ENCODE measurements around the gene AMER3. TPM values are rescaled to one million over a fixed set of nuclear protein-coding genes. Genes with fewer than 3 reads are reported as not detected.
"Not testable (repeated sequence)": the region's sequence is repeated elsewhere in the genome, so short reads cannot be mapped to it uniquely, and the experiment has no call there.

The AMER3 gene, protein sequence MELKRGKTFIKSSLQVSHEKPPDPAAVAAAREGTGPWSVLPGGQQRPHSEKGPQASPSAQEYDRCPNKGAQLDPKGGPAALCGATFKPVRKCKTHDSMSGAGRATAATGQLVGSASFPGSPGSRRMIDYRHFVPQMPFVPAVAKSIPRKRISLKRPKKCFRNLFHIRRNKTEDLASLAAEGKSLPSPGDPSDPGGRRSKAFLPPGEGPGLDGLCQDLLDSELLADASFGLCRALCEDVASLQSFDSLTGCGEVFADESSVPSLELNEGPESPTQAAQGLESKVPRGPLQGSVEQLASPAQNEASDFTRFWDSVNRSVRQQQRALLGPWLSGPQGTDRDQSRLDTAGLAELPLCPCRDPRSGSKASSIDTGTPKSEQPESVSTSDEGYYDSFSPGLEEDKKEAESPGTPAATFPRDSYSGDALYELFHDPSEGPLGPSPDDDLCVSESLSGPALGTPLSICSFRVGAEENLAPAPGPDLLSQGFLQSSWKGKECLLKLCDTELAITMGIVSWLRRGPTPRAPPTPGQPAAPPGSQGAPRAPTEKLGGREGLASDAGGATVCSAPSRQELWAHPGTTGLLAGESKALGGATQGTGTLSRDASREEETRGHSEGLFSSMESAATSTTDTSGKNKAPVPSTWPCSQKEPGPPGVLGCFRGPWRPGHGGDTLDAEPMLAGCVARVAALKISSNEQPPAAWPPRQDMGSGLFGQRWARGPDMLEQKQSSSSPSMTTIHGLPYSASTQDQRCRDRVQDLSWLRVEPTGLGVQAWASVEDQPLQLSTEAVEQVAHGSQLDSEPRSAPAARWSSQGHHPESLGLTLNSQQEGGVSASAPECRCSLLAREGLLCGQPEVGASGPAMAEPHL
- not detected in 3 replicates for total RNA-seq
- long read RNA-seq = 0 reads

DNA sequence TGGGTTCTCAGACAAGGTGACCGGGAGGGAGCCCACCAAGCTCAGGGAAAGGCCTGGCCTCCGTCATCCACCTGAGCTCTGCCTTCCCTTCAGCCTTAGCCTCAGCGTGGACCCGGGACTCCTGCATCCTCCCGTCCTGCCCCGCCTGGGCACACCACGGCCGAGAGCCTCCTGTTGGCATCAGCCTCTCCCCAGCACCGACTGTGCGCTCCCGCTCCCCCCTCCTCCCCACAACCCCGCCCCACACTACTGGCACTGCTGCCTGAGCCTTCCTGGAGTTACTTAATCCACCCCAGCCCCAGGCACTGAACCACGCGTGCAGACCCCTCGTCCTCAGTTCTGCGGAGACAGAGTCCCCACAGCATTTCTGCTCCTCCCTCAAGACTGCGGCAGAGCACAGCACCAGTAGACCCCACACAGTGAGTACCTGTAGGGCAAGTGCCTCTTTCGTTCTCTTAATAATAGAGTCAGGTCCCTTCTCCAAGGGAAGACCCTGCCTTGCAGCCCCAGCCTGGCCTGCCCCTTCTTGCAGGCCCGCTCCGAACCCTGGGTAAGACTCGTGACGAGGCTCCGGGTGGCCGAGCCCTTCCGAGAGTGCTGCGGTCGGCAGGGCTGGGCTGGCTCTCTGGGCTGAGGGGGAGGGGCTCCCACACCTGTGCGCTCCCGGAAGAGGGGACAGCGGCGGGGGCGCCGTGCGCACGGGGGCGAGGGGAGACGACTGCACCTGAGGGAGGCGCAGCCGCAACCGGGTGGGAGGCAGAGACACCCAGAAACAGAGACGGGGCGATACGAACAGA is at the start of gene AMER3:
AMER3 (plus strand) TSS at position 285 of the 797 bp plus-strand sequence. CDS start 6,533 bp downstream, outside the sequence.
- no peak for DNase-seq (ENCODE audit: low spot score)
- H3K4me3 Mint-ChIP-seq (ENCODE audit: unreplicated experiment) = peak within 1 kb of the TSS; percentile 44
- peaks cover 47% of the 10 kb centered on the region for H3K27me3 Mint-ChIP-seq (ENCODE audit: low read depth)
- H3K27ac Mint-ChIP-seq (ENCODE audit: unreplicated experiment) = no peak within 1 kb of the TSS
- TF ChIP-seq, protein P1, sequence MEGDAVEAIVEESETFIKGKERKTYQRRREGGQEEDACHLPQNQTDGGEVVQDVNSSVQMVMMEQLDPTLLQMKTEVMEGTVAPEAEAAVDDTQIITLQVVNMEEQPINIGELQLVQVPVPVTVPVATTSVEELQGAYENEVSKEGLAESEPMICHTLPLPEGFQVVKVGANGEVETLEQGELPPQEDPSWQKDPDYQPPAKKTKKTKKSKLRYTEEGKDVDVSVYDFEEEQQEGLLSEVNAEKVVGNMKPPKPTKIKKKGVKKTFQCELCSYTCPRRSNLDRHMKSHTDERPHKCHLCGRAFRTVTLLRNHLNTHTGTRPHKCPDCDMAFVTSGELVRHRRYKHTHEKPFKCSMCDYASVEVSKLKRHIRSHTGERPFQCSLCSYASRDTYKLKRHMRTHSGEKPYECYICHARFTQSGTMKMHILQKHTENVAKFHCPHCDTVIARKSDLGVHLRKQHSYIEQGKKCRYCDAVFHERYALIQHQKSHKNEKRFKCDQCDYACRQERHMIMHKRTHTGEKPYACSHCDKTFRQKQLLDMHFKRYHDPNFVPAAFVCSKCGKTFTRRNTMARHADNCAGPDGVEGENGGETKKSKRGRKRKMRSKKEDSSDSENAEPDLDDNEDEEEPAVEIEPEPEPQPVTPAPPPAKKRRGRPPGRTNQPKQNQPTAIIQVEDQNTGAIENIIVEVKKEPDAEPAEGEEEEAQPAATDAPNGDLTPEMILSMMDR (IDR thresholded peaks at IDR 0.05) = no peak
- peaks cover 2% of the 10 kb centered on the region for H3K4me1 Mint-ChIP-seq (ENCODE audit: low read depth)
- no peaks in the 10 kb centered on the region for H3K36me3 Mint-ChIP-seq (ENCODE audit: low read depth)
- no peaks in the 10 kb centered on the region for H3K9me3 Mint-ChIP-seq (ENCODE audit: low read depth)

DNA sequence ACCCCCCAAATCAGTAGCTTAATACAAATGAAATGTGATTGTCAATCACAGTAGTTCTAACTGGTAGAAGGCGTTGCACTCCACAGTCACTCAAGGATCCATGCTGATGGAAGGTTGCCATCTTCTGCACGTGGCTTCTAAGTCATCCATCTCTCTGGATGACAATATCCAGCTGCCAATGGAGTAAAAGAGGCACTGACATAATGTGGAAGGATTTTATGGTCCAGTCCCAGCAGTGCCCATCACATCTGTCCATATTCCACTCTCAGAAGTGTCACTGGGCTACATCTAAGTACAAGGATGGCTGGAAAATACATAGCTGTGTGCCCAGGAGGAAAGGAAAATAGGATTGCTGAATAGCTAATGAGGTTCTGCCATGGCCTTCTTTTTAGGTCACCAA is 40.5 kb upstream of the AMER3 start:
- not testable (repeated sequence) for DNase-seq (ENCODE audit: low spot score); H3K9me3 Mint-ChIP-seq (ENCODE audit: low read depth); H3K36me3 Mint-ChIP-seq (ENCODE audit: low read depth); H3K27me3 Mint-ChIP-seq (ENCODE audit: low read depth); H3K4me1 Mint-ChIP-seq (ENCODE audit: low read depth); H3K4me3 Mint-ChIP-seq (ENCODE audit: unreplicated experiment); H3K27ac Mint-ChIP-seq (ENCODE audit: unreplicated experiment)

DNA sequence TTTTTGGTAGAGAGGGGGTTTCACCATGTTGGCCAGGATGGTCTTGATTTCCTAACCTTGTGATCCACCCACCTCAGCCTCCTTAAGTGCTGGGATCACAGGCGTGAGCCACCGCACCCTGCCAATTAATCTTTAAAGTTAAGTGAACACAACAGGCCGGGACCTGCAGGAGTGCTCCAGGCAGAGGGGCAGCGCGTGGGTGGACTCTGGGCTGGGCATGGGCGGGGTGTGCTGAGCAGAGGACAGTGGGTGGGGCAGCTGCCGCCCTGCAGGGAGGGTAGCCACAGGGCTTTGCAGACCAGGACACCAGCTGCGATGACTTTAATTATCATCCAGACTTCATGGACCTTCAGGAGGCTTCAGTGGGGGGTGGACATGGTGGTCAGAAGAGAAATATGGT is 35.3 kb upstream of the AMER3 start:
- H3K4me1 Mint-ChIP-seq (ENCODE audit: low read depth) = no peaks in the 10 kb centered on the region
- peaks cover 10% of the 10 kb centered on the region for H3K9me3 Mint-ChIP-seq (ENCODE audit: low read depth)
- no peaks in the 10 kb centered on the region for H3K36me3 Mint-ChIP-seq (ENCODE audit: low read depth)
- H3K27me3 Mint-ChIP-seq (ENCODE audit: low read depth) = peaks cover 3% of the 10 kb centered on the region
- TF ChIP-seq, protein P1 (IDR thresholded peaks at IDR 0.05) = no peak
- no peak overlapping the region for H3K27ac Mint-ChIP-seq (ENCODE audit: unreplicated experiment)
- no peak overlapping the region for H3K4me3 Mint-ChIP-seq (ENCODE audit: unreplicated experiment)
- DNase-seq (ENCODE audit: low spot score) = no peak

DNA sequence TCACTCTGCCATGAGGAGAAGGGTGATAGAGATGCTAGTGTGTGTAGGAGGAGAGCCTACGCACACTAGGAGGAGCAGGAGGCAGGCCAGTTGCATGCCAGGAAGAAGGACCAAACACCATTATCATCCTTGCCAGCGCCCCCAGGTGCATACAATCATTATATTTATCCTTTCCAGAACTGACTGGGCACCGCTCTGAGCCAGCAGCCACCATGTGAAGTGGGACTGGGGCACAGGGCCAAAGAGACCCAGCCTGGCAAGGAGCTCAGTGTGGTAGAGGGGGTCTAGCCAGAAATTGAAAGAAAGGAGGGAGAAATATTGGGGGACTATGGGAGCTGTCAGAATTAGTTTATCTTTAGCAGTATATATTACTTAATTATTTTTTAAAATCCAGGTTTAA is 34.8 kb upstream of the AMER3 start:
- TF ChIP-seq, protein P1 (IDR thresholded peaks at IDR 0.05) = no peak
- DNase-seq (ENCODE audit: low spot score) = no peak
- Mint-ChIP-seq H3K36me3 (ENCODE audit: low read depth) (no peaks in the 10 kb centered on the region), H3K4me3 (ENCODE audit: unreplicated experiment) (no peak overlapping the region), H3K27me3 (ENCODE audit: low read depth) (peaks cover 3% of the 10 kb centered on the region), H3K4me1 (ENCODE audit: low read depth) (no peaks in the 10 kb centered on the region), H3K9me3 (ENCODE audit: low read depth) (peaks cover 10% of the 10 kb centered on the region), H3K27ac (ENCODE audit: unreplicated experiment) (no peak overlapping the region)

DNA sequence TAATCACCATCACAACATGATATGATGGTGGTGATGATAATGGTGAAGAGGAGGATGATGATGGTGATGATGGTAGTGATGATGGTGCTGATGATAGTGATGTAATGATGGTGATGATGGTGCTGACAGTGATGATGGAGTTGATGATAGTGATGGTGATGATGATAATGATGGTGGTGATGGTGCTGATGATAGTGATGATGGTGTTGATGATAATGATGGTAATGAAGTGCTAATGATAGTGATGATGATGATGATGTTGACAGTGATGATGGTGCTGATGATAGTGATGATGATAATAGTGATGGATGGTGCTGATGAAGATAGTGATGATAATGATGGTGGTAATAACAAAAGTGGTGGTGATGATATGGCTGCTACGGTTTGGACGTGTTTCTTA is 30.9 kb upstream of the AMER3 start:
- H3K27me3 Mint-ChIP-seq (ENCODE audit: low read depth) = peaks cover 3% of the 10 kb centered on the region
- H3K4me1 Mint-ChIP-seq (ENCODE audit: low read depth) = peaks cover 6% of the 10 kb centered on the region
- no peaks in the 10 kb centered on the region for H3K36me3 Mint-ChIP-seq (ENCODE audit: low read depth)
- no peak overlapping the region for H3K27ac Mint-ChIP-seq (ENCODE audit: unreplicated experiment)
- DNase-seq (ENCODE audit: low spot score) = no peak
- peaks cover 10% of the 10 kb centered on the region for H3K9me3 Mint-ChIP-seq (ENCODE audit: low read depth)
- TF ChIP-seq, protein P1 (IDR thresholded peaks at IDR 0.05) = no peak
- no peak overlapping the region for H3K4me3 Mint-ChIP-seq (ENCODE audit: unreplicated experiment)

Data from chondrocyte (in vitro differentiated cells).